HepG2 (cell line): Measurements from ENCODE around the gene CYB5R2. TPM values are rescaled to one million over a fixed set of nuclear protein-coding genes. Genes with fewer than 3 reads are reported as not detected.

Experiments
- ATAC-seq: fragments of 200-7000 bp; cut with Tn5 transposase; 3 replicates; pipeline ENCODE4 v1.9.1; 2020; ENCODE audit warnings: mild to moderate bottlenecking, moderate library complexity
- BruUV-seq: library from RNA; stranded (reverse); fragments of 400-500 nt; replicated peaks from 2 replicates; lab custom pipeline; 2021; lab: Mats Ljungman, UMichigan
- CTCF ChIA-PET: fragments of 300-600 bp; formaldehyde crosslinking; extraction: SDS; loops from one replicate; lab custom pipeline; 2021; ENCODE audit warnings: low total read pairs, inconsistent platforms, low intra/inter-chr PET ratio; lab: Yijun Ruan, JAX
- POLR2A ChIA-PET: fragments of 350-600 bp; sonication (Branson Sonifier 250); formaldehyde crosslinking; loops from one replicate; lab custom pipeline; 2020; ENCODE audit warnings: antibody characterized with exemption, inconsistent platforms; lab: Yijun Ruan, JAX
- DNase-seq: peaks from one replicate; pipeline ENCODE4 v3.0.0-alpha.2; 2015; ENCODE audit warnings: low spot score
- FAIRE-seq: peaks from 3 replicates; lab custom pipeline; 2011; peaks lifted over from hg19 to GRCh38; lab: Jason Lieb, UNC
- H2AFZ ChIP-seq: one replicate; pipeline ENCODE4 v1.6.1; 2011; ENCODE audit warnings: low read length, inconsistent platforms
- H3K27ac ChIP-seq: fragments of 300-600 bp; 3 replicates; pipeline ENCODE4 v1.8.0; 2011; ENCODE audit warnings: mixed run types, mild to moderate bottlenecking, mixed read lengths, low read length, inconsistent platforms; ENCODE audit not compliant: insufficient read depth; ENCODE audit errors: extremely low read length
- H3K27me3 ChIP-seq, 2 experiments: fragments of 200-600 bp in 1 of 2; 2 replicates in 1 of 2; 3 replicates in 1 of 2; pipeline versions ENCODE4 v1.6.0 to v1.8.0; 2011; ENCODE audit warnings: low read length in 2 of 2, mild to moderate bottlenecking in 2 of 2, moderate library complexity in 2 of 2, inconsistent platforms in 1 of 2; ENCODE audit not compliant: insufficient read depth in 2 of 2, control insufficient read depth in 1 of 2
- H3K36me3 ChIP-seq, 2 experiments: fragments of 200-600 bp in 1 of 2; replicated peaks in 1 of 2; 2 replicates in 1 of 2; 3 replicates in 1 of 2; pipeline versions ENCODE4 v1.5.1 to v1.8.0; 2011; ENCODE audit warnings: low read length in 2 of 2, inconsistent platforms in 1 of 2; ENCODE audit not compliant: insufficient read depth in 2 of 2, control insufficient read depth in 1 of 2
- H3K4me1 ChIP-seq: 2 replicates; pipeline ENCODE4 v1.5.1; 2012; ENCODE audit warnings: low read length, inconsistent platforms; ENCODE audit not compliant: insufficient read depth
- H3K4me2 ChIP-seq: 2 replicates; pipeline ENCODE4 v1.6.0; 2011; ENCODE audit warnings: low read depth, low read length, inconsistent platforms
- H3K4me3 ChIP-seq, 3 experiments: fragments of 200-600 bp in 1 of 3; sonication (generic), shearing (Covaris generic) in 1 of 3; replicated peaks in 1 of 3; 2 replicates each; pipeline ENCODE4 v1.5.1; 2011 to 2016; ENCODE audit warnings: low read length in 3 of 3, inconsistent platforms in 2 of 3, low read depth in 2 of 3, mild to moderate bottlenecking in 2 of 3, control low read depth in 1 of 3, mixed read lengths in 1 of 3; ENCODE audit not compliant: insufficient read depth in 1 of 3
- H3K79me2 ChIP-seq: one replicate; pipeline ENCODE4 v1.6.1; 2011; ENCODE audit warnings: low read length, inconsistent platforms; ENCODE audit not compliant: insufficient read depth
- H3K9ac ChIP-seq: 2 replicates; pipeline ENCODE4 v1.6.0; 2011; ENCODE audit warnings: mild to moderate bottlenecking, low read depth, low read length, inconsistent platforms; ENCODE audit not compliant: insufficient read depth
- H3K9me3 ChIP-seq: 2 replicates; pipeline ENCODE4 v1.5.1; 2012; ENCODE audit warnings: mild to moderate bottlenecking, low read length
- H4K20me1 ChIP-seq: 2 replicates; pipeline ENCODE4 v1.6.0; 2011; ENCODE audit warnings: inconsistent platforms, mild to moderate bottlenecking, low read length, moderate library complexity; ENCODE audit not compliant: insufficient read depth
- AGO2 ChIP-seq: fragments of 200-400 bp; formaldehyde crosslinking; optimal IDR thresholded peaks from 2 replicates; pipeline ENCODE3; 2017; ENCODE audit warnings: mild to moderate bottlenecking, low read depth, low read length, moderate library complexity
- CREBL2 ChIP-seq: sonication (generic); formaldehyde crosslinking; IDR thresholded peaks from 2 replicates; pipeline ENCODE4 v1.8.1; 2023; ENCODE audit warnings: missing genetic modification reagents, mild to moderate bottlenecking, borderline replicate concordance
- DNMT3B ChIP-seq: conservative IDR thresholded peaks from 2 replicates; pipeline ENCODE4 v1.6.1; 2016; ENCODE audit warnings: missing biosample characterization, control low read depth
- FOXM1 ChIP-seq: sonication (generic); formaldehyde crosslinking; IDR thresholded peaks from 2 replicates; pipeline ENCODE4 v1.5.0; 2020; ENCODE audit warnings: missing genetic modification reagents
- KLF12 ChIP-seq: sonication (generic); formaldehyde crosslinking; IDR thresholded peaks from 2 replicates; pipeline ENCODE4 v1.4.0; 2020; ENCODE audit warnings: missing genetic modification reagents, borderline replicate concordance
- MEIS1 ChIP-seq: sonication (generic); formaldehyde crosslinking; IDR thresholded peaks from 2 replicates; pipeline ENCODE4 v1.9.0; 2021; ENCODE audit warnings: mild to moderate bottlenecking, missing genetic modification reagents, moderate library complexity, borderline replicate concordance
- NR2C2 ChIP-seq: sonication (generic); formaldehyde crosslinking; IDR thresholded peaks from 2 replicates; pipeline ENCODE4 v1.4.0; 2020; ENCODE audit warnings: missing genetic modification reagents, mild to moderate bottlenecking, moderate library complexity, borderline replicate concordance
- REXO4 ChIP-seq: sonication (generic); formaldehyde crosslinking; IDR thresholded peaks from 2 replicates; pipeline ENCODE4 v1.8.0; 2022; ENCODE audit warnings: missing genetic modification reagents, mild to moderate bottlenecking, borderline replicate concordance
- SALL2 ChIP-seq: sonication (generic); formaldehyde crosslinking; IDR thresholded peaks from 2 replicates; pipeline ENCODE4 v1.8.1; 2023; ENCODE audit warnings: mild to moderate bottlenecking, missing genetic modification reagents, inconsistent platforms
- TCF12 ChIP-seq, 2 experiments: fragments of 450-650 bp in 1 of 2; sonication (generic) in 1 of 2; formaldehyde crosslinking in 1 of 2; IDR thresholded peaks; 2 replicates each; pipeline versions ENCODE4 v1.6.1 to v1.8.0; 2017 to 2022; ENCODE audit warnings: antibody characterized with exemption in 1 of 2, mild to moderate bottlenecking in 1 of 2, missing genetic modification reagents in 1 of 2, moderate library complexity in 1 of 2
- ZFP36 ChIP-seq: fragments of 150-350 bp; IDR thresholded peaks from 2 replicates; pipeline ENCODE4 v1.6.1; 2018; ENCODE audit warnings: borderline replicate concordance, low read length, low read depth; ENCODE audit not compliant: partially characterized antibody
- ZNF256 ChIP-seq: sonication (generic); formaldehyde crosslinking; conservative IDR thresholded peaks from 2 replicates; pipeline ENCODE4 v1.4.0; 2020; ENCODE audit warnings: missing genetic modification reagents
- ZNF709 ChIP-seq: sonication (generic); formaldehyde crosslinking; IDR thresholded peaks from 2 replicates; pipeline ENCODE4 v1.5.0; 2020; ENCODE audit warnings: mild to moderate bottlenecking, missing genetic modification reagents
- WGBS: methylation state at CpG from one replicate; pipeline ENCODE4 v1.1.6; 2017; ENCODE audit warnings: low lambda C conversion rate; 5-methylcytosine and 5-hydroxymethylcytosine counted together
- in situ Hi-C: cut with HindIII; loops from 2 replicates; pipeline ENCODE4 v1.10.0; 2017; ENCODE audit warnings: low pct_unique_long_range_greater_than_20kb; ENCODE audit not compliant: extremely low pct_ligation_motif_present
- intact Hi-C: fragments of 100-400 bp; cut with micrococcal nuclease; formaldehyde crosslinking; loops from one replicate; pipeline ENCODE4 v1.10.0; 2022; ENCODE audit not compliant: unreplicated experiment
- polyA plus RNA-seq, 8 experiments: library from polyadenylated mRNA; depleted of rRNA in 3 of 8; stranded (reverse) in 7 of 8; unstranded in 1 of 8; fragments of >200 nt; fragmentation: Illumina TruSeq in 4 of 8; extraction: Trizol in 4 of 8; gene quantifications; 2 replicates each; pipeline versions ENCODE4 v1.2.1 to v1.2.3, GENCODE V29; 2011 to 2016; ENCODE audit warnings: low read depth in 4 of 8, missing spikeins in 1 of 8, mixed read lengths in 1 of 8; ENCODE audit not compliant: insufficient read depth in 1 of 8
- total RNA-seq, 5 experiments: library from RNA; depleted of rRNA; stranded (reverse); fragments of >200 nt; fragmentation: Illumina TruSeq; extraction: Trizol; gene quantifications; 2 replicates each; pipeline ENCODE4 v1.2.3, GENCODE V29; 2016; ENCODE audit warnings: low read depth in 1 of 5
- TF ChIP-seq, protein P1 (sequence below): sonication (generic); formaldehyde crosslinking; IDR thresholded peaks from 2 replicates; pipeline ENCODE4 v1.5.0; 2020; ENCODE audit warnings: mild to moderate bottlenecking, missing genetic modification reagents, borderline replicate concordance

The CYB5R2 gene
- total and polyA plus RNA-seq, 2 of the 13 experiments (the other 11 are each of a cell fraction or from before 2014, with no cell fraction given): 0.40 to 0.51 TPM

- ATAC-seq: peak; percentile 74
- peak overlapping the region; percentile 31 for H3K27ac ChIP-seq
- H2AFZ ChIP-seq: no peak overlapping the region
- TF ChIP-seq, protein P1, sequence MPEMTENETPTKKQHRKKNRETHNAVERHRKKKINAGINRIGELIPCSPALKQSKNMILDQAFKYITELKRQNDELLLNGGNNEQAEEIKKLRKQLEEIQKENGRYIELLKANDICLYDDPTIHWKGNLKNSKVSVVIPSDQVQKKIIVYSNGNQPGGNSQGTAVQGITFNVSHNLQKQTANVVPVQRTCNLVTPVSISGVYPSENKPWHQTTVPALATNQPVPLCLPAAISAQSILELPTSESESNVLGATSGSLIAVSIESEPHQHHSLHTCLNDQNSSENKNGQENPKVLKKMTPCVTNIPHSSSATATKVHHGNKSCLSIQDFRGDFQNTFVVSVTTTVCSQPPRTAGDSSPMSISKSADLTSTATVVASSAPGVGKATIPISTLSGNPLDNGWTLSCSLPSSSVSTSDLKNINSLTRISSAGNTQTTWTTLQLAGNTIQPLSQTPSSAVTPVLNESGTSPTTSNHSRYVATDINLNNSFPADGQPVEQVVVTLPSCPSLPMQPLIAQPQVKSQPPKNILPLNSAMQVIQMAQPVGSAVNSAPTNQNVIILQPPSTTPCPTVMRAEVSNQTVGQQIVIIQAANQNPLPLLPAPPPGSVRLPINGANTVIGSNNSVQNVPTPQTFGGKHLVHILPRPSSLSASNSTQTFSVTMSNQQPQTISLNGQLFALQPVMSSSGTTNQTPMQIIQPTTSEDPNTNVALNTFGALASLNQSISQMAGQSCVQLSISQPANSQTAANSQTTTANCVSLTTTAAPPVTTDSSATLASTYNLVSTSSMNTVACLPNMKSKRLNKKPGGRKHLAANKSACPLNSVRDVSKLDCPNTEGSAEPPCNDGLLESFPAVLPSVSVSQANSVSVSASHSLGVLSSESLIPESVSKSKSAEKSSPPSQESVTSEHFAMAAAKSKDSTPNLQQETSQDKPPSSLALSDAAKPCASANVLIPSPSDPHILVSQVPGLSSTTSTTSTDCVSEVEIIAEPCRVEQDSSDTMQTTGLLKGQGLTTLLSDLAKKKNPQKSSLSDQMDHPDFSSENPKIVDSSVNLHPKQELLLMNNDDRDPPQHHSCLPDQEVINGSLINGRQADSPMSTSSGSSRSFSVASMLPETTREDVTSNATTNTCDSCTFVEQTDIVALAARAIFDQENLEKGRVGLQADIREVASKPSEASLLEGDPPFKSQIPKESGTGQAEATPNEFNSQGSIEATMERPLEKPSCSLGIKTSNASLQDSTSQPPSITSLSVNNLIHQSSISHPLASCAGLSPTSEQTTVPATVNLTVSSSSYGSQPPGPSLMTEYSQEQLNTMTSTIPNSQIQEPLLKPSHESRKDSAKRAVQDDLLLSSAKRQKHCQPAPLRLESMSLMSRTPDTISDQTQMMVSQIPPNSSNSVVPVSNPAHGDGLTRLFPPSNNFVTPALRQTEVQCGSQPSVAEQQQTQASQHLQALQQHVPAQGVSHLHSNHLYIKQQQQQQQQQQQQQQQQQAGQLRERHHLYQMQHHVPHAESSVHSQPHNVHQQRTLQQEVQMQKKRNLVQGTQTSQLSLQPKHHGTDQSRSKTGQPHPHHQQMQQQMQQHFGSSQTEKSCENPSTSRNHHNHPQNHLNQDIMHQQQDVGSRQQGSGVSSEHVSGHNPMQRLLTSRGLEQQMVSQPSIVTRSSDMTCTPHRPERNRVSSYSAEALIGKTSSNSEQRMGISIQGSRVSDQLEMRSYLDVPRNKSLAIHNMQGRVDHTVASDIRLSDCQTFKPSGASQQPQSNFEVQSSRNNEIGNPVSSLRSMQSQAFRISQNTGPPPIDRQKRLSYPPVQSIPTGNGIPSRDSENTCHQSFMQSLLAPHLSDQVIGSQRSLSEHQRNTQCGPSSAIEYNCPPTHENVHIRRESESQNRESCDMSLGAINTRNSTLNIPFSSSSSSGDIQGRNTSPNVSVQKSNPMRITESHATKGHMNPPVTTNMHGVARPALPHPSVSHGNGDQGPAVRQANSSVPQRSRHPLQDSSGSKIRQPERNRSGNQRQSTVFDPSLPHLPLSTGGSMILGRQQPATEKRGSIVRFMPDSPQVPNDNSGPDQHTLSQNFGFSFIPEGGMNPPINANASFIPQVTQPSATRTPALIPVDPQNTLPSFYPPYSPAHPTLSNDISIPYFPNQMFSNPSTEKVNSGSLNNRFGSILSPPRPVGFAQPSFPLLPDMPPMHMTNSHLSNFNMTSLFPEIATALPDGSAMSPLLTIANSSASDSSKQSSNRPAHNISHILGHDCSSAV (CRISPR knock-in tag): no peak
- TF ChIP-seq AGO2 (peak; percentile 53), ZNF709 (CRISPR knock-in tag) (no peak), MEIS1 (no peak), ZNF256 (CRISPR knock-in tag) (no peak), CREBL2 (CRISPR knock-in tag) (no peak), SALL2 (CRISPR knock-in tag) (no peak), NR2C2 (CRISPR knock-in tag) (0 out of 2 replicates have a peak, but pooled peaks have one; percentile 36), FOXM1 (CRISPR knock-in tag) (no peak), TCF12 (IDR thresholded peaks at IDR 0.05) (no peak), TCF12 (CRISPR knock-in tag; IDR thresholded peaks at IDR 0.05) (no peak), REXO4 (CRISPR knock-in tag) (no peak), KLF12 (CRISPR knock-in tag) (no peak), DNMT3B (no peak), ZFP36 (no peak)
Observed at GRCh38 chr11:7655253-7656217, 17.8 kb downstream of the CYB5R2 start.

More at GRCh38 chr11:7655253-7656217, 17.8 kb downstream of the CYB5R2 start:
- Histone ChIP-seq H3K9me3 (no peaks in the 10 kb centered on the region), H4K20me1 (no peaks in the 10 kb centered on the region), H3K4me1 (peaks cover 36% of the 10 kb centered on the region), H3K79me2 (no peaks in the 10 kb centered on the region), H3K27me3 (no peaks in the 10 kb centered on the region), H3K36me3 (peaks cover 24 to 48% of the 10 kb centered on the region in 2 experiments), H3K9ac (no peak overlapping the region), H3K4me2 (peak overlapping the region; percentile 2; the same call in 1 of the 2 replicates), H3K4me3 (no peak overlapping the region)
- CTCF ChIA-PET: interaction anchor here (2.1 to 3.1 kb wide), 2 partner anchors 84 to 142 kb away, joined by 7 to 31 read pairs; partner anchors contain the start of gene PPFIBP2
- no TSS peak for BruUV-seq
- DNase-seq: peak; percentile 20
- FAIRE-seq: no peak
- intact Hi-C loops: loop anchor here (2.0 kb wide), 2 partner anchors 83 to 143 kb away; partner anchors contain the start of gene PPFIBP2
- WGBS: 65% methylated on average over 6 of the region's 14 CpGs
- POLR2A ChIA-PET: interaction anchor here (1.0 to 1.2 kb wide), 2 partner anchors 82 to 84 kb away, joined by 3 to 5 read pairs; no protein-coding TSS in a partner anchor
- in situ Hi-C loops: no loop called here
